Occipital lobe (tissue), 2 donors: ENCODE measurements around the gene IL1R1. TPM values are rescaled to one million over a fixed set of nuclear protein-coding genes. Genes with fewer than 3 reads are reported as not detected.

Experiments
- DNase-seq: peaks from one replicate; lab custom pipeline; 2025; lab: John Stamatoyannopoulos, UW
- total RNA-seq: library from RNA; depleted of rRNA; stranded (reverse); fragments of >200 nt; gene quantifications from one replicate; pipeline ENCODE4 v1.2.3, GENCODE V29; 2014

Gene IL1R1
- total RNA-seq, 1 donor from 2014 or later = 0.78 TPM

DNA sequence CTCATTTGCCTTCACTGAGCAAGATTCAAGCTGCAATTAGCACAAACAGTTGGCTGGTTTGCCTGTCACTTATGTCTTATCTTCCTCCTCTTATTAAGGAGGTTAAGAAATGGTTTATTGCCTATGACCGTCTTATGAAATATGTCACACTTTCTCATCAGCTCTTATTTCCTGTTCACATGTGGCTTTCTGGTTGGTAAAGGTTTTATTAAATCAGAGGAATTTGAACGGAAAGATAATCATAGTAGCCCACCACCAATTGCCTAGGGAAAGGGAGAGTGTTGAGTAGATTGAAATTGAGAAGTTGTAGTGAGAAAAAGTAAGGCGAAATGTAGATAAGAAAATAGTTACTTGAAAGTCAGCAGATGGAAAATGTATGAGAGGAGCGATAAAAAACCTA is 4.2 kb upstream of the IL1R1 start:
- no peak for DNase-seq

- no peak for DNase-seq
These were observed 2.7 kb upstream of the IL1R1 start for GRCh38 chr2:102139851-102140250.

DNA sequence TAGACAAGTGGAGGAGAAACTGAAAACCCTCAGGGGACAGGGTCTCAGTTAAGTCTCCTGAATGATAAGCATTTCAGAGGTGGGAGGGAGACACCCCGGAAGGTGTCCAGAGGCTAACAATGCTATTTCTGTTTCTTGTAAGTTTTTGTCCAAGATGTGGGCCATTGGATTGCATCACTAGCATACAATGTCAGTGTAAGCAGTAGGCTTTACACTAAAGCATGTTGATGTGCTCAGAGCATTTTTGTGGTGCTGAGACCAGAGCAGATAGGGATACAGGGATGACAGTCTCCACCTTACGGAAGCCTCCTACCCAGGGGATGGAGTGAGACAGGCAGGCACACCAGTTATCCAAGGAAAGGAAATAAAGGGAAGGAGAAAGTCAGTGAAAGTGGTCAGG is 2.2 kb upstream of the IL1R1 start:
- no peak for DNase-seq

GRCh38 chr2:102141011-102141943 is 1.3 kb upstream of the IL1R1 start:
- no peak for DNase-seq

GRCh38 chr2:102142829-102143449 is 393 bp downstream of the IL1R1 start:
- no peak for DNase-seq

GRCh38 chr2:102143450-102143985 is 972 bp downstream of the IL1R1 start:
- no peak for DNase-seq

DNA sequence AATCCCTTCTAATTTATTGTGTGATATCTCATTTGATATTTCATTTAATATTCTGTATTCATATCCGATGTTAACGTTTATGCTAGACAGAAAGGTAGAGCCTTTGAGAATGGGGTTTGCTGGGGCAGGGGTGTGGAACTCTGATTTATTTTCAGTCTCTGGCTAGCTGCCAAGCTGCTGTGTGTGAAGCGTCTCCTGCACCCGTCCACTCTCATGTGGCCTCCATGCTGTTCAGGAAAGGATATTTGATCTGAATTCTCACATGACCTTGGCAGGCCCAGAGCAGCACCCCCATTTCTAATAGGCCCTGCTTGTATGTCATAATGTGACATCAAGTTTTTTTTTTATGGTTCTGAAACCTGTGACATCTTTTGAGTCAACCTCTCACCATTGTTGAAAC is 1.6 kb downstream of the IL1R1 start:
- no peak for DNase-seq

GRCh38 chr2:102145107-102145506 is 2.6 kb downstream of the IL1R1 start:
- DNase-seq = no peak

DNA sequence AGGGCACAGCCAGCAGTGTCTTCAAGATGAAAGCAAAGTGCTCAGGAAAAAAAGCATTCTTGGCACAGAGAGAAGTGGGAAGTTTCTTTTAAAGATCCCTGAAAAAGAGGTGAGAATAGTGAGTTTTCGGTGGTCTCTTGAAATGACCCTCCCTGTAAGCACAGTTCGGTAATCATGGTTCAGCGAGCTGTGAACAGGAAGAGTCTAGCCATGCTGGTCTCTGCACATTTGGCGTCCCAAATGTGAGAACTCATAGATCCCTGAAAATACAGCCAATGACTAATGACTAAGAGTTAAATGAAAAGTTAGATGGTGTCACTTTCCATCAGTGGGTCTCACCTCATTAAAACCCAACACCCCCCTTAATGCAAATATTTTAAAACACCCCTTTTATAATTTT is 3.4 kb downstream of the IL1R1 start:
- no peak for DNase-seq

DNA sequence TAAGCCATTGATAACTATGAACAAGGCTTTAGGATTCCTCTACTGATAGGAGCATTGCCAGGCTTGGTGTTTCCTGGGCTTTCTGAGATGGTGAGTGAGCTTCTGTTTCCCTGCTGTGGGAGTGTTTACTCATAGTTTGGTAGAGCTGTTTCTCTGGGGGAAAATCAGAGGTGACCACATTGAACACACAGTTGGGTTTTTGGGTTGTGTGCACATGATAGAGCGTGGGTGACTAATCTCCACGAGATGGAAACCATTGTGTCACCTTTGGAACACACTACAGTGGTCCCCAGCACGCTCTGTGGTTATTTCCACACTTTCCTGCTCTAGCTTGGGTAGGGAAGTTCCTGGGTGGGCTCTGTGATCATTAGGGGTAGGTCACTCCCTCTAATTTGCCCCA is 5.4 kb downstream of the IL1R1 start:
- no peak for DNase-seq

DNA sequence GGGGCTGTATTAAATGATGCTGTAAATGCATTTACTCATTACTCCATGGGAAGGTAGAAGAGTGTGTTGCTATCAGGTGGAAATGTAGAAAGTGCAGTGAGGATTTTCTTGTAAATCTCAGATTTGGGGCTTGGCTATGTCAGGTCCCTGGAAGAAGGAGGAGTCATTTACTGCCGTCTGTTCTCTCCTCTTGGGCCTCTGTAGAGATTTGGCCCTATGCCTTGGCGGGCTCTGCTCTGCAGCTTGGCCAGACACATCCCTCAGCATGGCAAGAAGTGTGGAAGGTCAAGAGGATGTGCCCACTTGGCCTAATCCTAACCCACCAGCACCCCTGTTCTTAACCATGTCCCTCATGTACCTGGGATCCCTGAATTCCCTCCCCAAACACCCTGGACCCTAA is 6.7 kb downstream of the IL1R1 start:
- DNase-seq = no peak

DNA sequence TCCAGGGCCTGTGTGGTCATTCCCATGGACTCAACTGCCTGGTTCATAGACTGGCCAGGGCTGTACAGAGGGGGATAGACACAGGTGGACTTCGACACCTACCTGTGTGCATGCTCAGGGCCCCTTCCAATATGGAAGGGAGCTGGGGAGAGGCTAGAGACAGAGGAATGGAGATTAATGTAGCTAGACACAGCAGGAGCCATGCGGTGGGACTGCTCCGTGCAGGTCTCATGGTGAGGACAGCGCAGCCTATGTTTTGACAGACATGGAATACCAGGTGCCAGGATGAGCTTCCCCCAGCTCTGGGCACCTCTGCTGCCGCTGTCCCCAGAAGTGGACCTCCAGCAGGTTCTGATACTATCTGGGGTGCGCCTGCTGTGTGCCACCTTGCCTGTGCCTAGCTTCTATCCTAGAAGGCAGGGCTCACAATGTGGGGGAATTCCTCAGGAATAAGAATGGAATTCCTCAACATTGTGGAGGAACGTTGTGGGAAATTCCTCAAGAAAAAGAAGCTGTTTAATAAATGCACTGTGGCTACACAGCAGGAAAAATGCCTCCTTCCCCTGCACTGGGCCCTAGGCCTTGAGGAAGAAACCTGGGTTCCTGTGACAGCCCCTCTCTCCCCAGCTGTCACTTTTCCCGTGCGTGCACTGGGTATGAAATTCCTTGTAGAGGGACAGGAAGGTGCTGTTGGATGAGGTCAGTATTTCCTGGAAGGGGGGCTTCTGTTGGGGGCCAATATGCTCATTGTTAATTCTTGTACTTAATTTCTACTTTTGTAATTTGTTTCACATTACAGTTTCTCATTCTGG is 7.3 kb downstream of the IL1R1 start:
- no peak for DNase-seq

DNA sequence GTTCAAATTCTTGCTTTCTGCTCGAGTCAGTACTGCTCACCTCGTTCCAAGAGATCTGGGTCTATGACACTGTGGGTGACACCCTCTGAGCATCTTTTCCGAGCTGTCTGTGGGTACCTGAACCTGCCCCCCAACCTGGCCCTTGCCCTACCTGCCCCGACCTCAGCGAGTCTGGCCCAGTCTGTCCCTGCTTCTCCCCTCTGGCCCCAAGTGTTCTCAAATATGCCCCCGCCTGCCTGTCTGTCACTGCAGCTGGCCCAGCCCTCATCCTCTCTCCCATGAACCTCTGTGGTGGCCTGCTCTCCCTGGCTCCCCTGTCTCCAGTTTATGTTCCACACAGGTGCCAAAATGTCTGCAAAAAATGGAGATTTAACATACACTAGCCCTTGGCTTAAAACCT is 11.8 kb downstream of the IL1R1 start:
- no peak for DNase-seq

DNA sequence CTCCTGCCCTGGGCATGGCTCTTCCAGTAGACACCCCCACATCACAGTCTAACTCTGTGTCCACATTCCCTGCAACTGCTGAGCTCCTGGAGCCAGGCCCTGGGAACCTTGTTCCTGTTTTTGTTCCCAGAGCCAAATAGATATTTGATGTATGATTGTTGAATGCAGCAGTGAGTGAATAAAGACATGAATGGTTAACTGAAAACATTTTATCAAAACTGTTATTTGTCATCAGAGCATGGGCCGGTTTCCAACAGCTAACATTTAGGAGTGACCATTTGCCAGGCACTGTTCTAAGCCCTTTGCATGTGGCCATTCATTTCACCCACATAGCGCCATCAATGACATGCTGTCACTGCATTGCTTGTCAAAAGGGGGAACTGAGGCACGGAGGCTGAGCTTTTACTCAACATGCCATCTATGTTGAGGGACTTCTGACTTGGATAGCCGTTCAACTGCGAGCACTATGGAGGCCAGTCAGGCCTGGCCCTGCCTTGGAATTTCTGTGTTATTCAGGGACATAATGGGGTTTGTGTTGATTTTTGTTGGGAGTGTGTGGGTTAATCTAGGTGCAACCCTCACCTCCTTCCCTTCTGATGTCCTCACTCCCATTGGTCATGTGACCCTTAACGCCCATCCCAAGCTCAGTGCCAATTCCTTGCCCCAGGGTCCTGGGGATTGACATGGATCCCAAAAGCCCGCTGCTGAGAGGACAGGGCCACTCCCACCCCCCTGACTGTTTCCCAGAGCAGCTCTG is 12.6 kb downstream of the IL1R1 start:
- DNase-seq = no peak

DNA sequence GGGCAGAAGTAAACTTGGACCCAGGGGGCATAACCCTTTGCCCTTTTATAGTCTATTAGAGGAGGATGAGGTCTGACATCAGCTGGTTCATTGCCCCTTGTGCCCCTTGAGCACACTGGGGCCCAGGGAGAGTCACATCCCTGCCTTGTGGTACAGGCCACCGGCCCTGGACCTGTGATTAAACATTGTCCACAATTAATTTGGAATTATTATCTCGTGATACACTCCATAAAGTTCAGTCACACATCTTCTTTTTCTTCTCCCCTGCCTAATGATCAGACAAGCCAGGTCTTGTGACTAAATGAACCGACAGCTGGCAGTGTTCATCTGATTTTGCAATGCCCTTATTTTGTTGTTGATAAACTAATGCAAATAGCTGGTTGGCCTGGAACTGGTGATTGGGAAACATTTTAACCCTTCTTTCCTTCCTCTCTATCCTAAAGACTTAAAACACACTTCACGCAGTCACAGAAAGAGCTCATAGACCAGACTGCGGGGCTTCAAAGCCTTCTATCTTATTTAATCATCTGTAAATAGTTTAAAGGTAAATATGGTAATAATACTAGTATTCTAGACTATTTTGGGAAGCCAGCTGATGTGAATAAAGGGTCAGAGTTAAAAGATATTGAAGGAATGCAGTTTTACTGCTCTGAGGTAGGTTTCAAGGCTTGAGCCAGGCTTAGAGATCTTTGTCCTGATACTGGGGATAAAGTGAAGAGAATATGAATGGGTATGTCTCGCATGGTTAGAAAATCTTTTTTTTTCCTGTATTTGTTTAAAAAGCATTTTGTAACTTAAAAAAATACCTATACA is 13.4 kb downstream of the IL1R1 start:
- DNase-seq = no peak

DNA sequence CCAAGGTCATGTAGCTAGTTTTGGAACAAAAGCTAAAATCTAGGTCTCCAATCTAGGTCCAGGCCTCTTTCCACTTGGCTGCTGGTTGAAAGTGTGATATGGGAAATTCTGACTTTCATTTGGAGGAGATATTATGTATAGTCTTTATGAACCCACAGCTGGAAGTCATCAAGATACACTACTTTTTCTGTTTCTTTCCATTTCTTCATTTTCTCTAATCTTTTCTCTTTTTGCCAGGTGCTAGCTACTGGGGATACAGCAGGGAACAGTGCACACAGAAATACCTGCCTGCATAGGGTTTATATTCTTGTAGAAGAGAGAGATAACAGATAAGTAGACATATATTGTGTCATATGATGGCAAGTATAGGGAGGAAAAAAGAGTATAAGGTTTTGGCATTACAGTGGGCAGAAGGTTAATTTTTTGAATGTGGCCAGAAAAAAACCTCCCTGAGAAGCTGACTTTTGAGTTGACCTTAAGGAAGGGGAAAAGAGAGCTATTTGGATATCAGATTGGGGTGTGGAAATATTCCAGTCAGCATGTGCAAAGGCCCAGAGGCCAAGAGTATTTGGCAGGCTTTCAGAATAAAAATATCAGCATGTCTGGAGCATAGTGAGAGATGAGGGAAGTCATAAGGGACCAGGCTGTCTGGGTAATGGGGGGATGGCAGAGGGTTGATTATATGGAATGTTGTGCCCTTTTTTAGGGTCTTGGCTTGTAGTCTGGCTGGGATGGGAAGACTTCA is 15.6 kb downstream of the IL1R1 start:
- DNase-seq = no peak

GRCh38 chr2:102159295-102159694 is 16.7 kb downstream of the IL1R1 start:
- DNase-seq = no peak

DNA sequence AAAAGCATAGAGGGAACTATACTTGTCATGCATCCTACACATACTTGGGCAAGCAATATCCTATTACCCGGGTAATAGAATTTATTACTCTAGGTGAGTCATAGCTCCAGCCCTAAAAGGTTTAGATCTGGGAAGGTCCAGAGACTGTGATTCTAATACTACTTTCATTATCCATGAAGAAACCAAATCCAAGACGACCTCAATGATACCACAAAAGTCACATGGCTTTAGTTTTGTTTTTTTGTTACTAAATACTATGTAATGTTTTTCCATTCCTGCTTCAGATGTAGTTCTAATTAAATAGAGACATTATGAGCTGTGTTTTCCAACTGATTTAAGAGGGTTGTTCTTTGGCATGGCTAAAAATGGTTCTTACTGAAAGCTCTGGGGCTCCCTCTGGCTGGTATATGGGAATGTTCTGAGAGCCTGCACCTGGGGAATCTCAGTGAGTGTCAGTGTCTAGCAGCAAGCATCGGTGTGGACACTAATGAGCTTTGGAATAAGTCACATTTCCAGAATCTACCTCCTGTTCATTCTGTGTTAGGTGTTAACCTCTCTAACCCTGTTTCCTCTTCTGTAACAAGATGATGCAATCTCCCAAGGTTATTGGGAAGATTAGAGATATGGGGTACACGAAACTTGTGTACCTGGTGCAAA is 23.8 kb downstream of the IL1R1 start:
- no peak for DNase-seq
